Activated naive CD4-positive, alpha-beta T cell treated with anti-CD3 and anti-CD28 coated beads, Interleukin-2, amount 50 U/mL, for 24 hours (primary cell): Measurements from ENCODE around the gene TNFAIP2.
"Not testable (repeated sequence)": the region's sequence is repeated elsewhere in the genome, so short reads cannot be mapped to it uniquely, and the experiment has no call there.

Experiments used
- H3K27ac Mint-ChIP-seq: one replicate; pipeline ENCODE4 v1.8.0; 2021; ENCODE audit warnings: mild to moderate bottlenecking, mixed read lengths
- H3K27me3 Mint-ChIP-seq: one replicate; pipeline ENCODE4 v1.8.0; 2021; ENCODE audit warnings: mixed read lengths
- H3K36me3 Mint-ChIP-seq: one replicate; pipeline ENCODE4 v1.8.0; 2021; ENCODE audit warnings: mixed read lengths
- H3K4me1 Mint-ChIP-seq: one replicate; pipeline ENCODE4 v1.8.0; 2021; ENCODE audit warnings: mixed read lengths
- H3K4me3 Mint-ChIP-seq: one replicate; pipeline ENCODE4 v1.8.0; 2021; ENCODE audit warnings: mild to moderate bottlenecking, mixed read lengths
- H3K9me3 Mint-ChIP-seq: one replicate; pipeline ENCODE4 v1.8.0; 2021; ENCODE audit warnings: mixed read lengths

The TNFAIP2 gene

GRCh38 chr14:103141117-103141796 is 18.0 kb downstream of the TNFAIP2 start:
- Mint-ChIP-seq H3K27me3 (peaks cover 22% of the 10 kb centered on the region), H3K4me3 (no peak overlapping the region), H3K27ac (no peak overlapping the region)

GRCh38 chr14:103142026-103142425 is 18.8 kb downstream of the TNFAIP2 start:
- Mint-ChIP-seq H3K9me3 (no peaks in the 10 kb centered on the region), H3K4me3 (no peak overlapping the region), H3K4me1 (peaks cover 9% of the 10 kb centered on the region), H3K27me3 (peaks cover 22% of the 10 kb centered on the region), H3K27ac (no peak overlapping the region), H3K36me3 (no peaks in the 10 kb centered on the region)

More at GRCh38 chr14:103141117-103141796, 18.0 kb downstream of the TNFAIP2 start:
- Mint-ChIP-seq H3K36me3 (no peaks in the 10 kb centered on the region), H3K4me1 (peaks cover 9% of the 10 kb centered on the region), H3K9me3 (no peaks in the 10 kb centered on the region)

GRCh38 chr14:103142721-103143302 is 19.6 kb downstream of the TNFAIP2 start:
- Mint-ChIP-seq H3K27ac (no peak overlapping the region), H3K4me3 (no peak overlapping the region), H3K4me1 (peaks cover 9% of the 10 kb centered on the region), H3K27me3 (peaks cover 22% of the 10 kb centered on the region), H3K36me3 (no peaks in the 10 kb centered on the region), H3K9me3 (no peaks in the 10 kb centered on the region)

- H3K27ac Mint-ChIP-seq, result no peak overlapping the region
- no peaks in the 10 kb centered on the region for H3K9me3 Mint-ChIP-seq
- H3K36me3 Mint-ChIP-seq, result no peaks in the 10 kb centered on the region
- no peak overlapping the region for H3K4me3 Mint-ChIP-seq
- peaks cover 9% of the 10 kb centered on the region for H3K4me1 Mint-ChIP-seq
- H3K27me3 Mint-ChIP-seq, result peaks cover 22% of the 10 kb centered on the region
These were observed 20.2 kb downstream of the TNFAIP2 start for GRCh38 chr14:103143506-103143905.

- peaks cover 22% of the 10 kb centered on the region for H3K27me3 Mint-ChIP-seq
- no peak overlapping the region for H3K27ac Mint-ChIP-seq
- H3K4me3 Mint-ChIP-seq, result no peak overlapping the region
- no peaks in the 10 kb centered on the region for H3K9me3 Mint-ChIP-seq
- H3K36me3 Mint-ChIP-seq, result no peaks in the 10 kb centered on the region
- H3K4me1 Mint-ChIP-seq, result peaks cover 9% of the 10 kb centered on the region
These were observed 20.8 kb downstream of the TNFAIP2 start for GRCh38 chr14:103144085-103144484.

- H3K36me3 Mint-ChIP-seq, result no peaks in the 10 kb centered on the region
- no peak overlapping the region for H3K4me3 Mint-ChIP-seq
- peaks cover 2% of the 10 kb centered on the region for H3K4me1 Mint-ChIP-seq
- H3K27me3 Mint-ChIP-seq, result peaks cover 16% of the 10 kb centered on the region
- H3K9me3 Mint-ChIP-seq, result no peaks in the 10 kb centered on the region
- H3K27ac Mint-ChIP-seq, result no peak overlapping the region
These were observed 23.0 kb downstream of the TNFAIP2 start for GRCh38 chr14:103146141-103146709.

GRCh38 chr14:103149351-103150237 is 26.3 kb downstream of the TNFAIP2 start:
- peak overlapping the region; percentile 46 for H3K27ac Mint-ChIP-seq
- H3K36me3 Mint-ChIP-seq, result no peaks in the 10 kb centered on the region

GRCh38 chr14:103151270-103151945 is 28.1 kb downstream of the TNFAIP2 start:
- H3K9me3 Mint-ChIP-seq, result no peaks in the 10 kb centered on the region
- no peak overlapping the region for H3K27ac Mint-ChIP-seq
- no peaks in the 10 kb centered on the region for H3K36me3 Mint-ChIP-seq
- H3K4me1 Mint-ChIP-seq, result no peaks in the 10 kb centered on the region
- no peak overlapping the region for H3K4me3 Mint-ChIP-seq
- peaks cover 2% of the 10 kb centered on the region for H3K27me3 Mint-ChIP-seq

More at GRCh38 chr14:103149351-103150237, 26.3 kb downstream of the TNFAIP2 start:
- H3K9me3 Mint-ChIP-seq, result no peaks in the 10 kb centered on the region
- peaks cover 3% of the 10 kb centered on the region for H3K27me3 Mint-ChIP-seq
- no peaks in the 10 kb centered on the region for H3K4me1 Mint-ChIP-seq
- no peak overlapping the region for H3K4me3 Mint-ChIP-seq

GRCh38 chr14:103155010-103155409 is 31.7 kb downstream of the TNFAIP2 start:
- no peaks in the 10 kb centered on the region for H3K4me1 Mint-ChIP-seq
- no peaks in the 10 kb centered on the region for H3K36me3 Mint-ChIP-seq
- no peaks in the 10 kb centered on the region for H3K9me3 Mint-ChIP-seq
- H3K27me3 Mint-ChIP-seq, result peaks cover 2% of the 10 kb centered on the region
- H3K4me3 Mint-ChIP-seq, result no peak overlapping the region
- no peak overlapping the region for H3K27ac Mint-ChIP-seq

GRCh38 chr14:103155416-103155815 is 32.2 kb downstream of the TNFAIP2 start:
- not testable (repeated sequence) for H3K27me3 Mint-ChIP-seq, H3K4me1 Mint-ChIP-seq, H3K27ac Mint-ChIP-seq

GRCh38 chr14:103155826-103156394 is 32.6 kb downstream of the TNFAIP2 start:
- H3K36me3 Mint-ChIP-seq, result no peaks in the 10 kb centered on the region
- H3K9me3 Mint-ChIP-seq, result no peaks in the 10 kb centered on the region
- H3K27me3 Mint-ChIP-seq, result no peaks in the 10 kb centered on the region
- H3K27ac Mint-ChIP-seq, result no peak overlapping the region
- peaks cover 2% of the 10 kb centered on the region for H3K4me1 Mint-ChIP-seq
- H3K4me3 Mint-ChIP-seq, result no peak overlapping the region

More at GRCh38 chr14:103155416-103155815, 32.2 kb downstream of the TNFAIP2 start:
- not testable (repeated sequence) for H3K4me3 Mint-ChIP-seq, H3K36me3 Mint-ChIP-seq, H3K9me3 Mint-ChIP-seq

GRCh38 chr14:103156651-103157378 is 33.6 kb downstream of the TNFAIP2 start:
- H3K9me3 Mint-ChIP-seq, result no peaks in the 10 kb centered on the region
- H3K27ac Mint-ChIP-seq, result no peak overlapping the region
- peaks cover 4% of the 10 kb centered on the region for H3K4me1 Mint-ChIP-seq
- no peaks in the 10 kb centered on the region for H3K27me3 Mint-ChIP-seq
- H3K36me3 Mint-ChIP-seq, result no peaks in the 10 kb centered on the region
- H3K4me3 Mint-ChIP-seq, result no peak overlapping the region

GRCh38 chr14:103157969-103158368 is 34.7 kb downstream of the TNFAIP2 start:
- Mint-ChIP-seq H3K4me3 (no peak overlapping the region), H3K4me1 (peaks cover 4% of the 10 kb centered on the region), H3K27me3 (no peaks in the 10 kb centered on the region), H3K9me3 (no peaks in the 10 kb centered on the region), H3K27ac (no peak overlapping the region), H3K36me3 (no peaks in the 10 kb centered on the region)

GRCh38 chr14:103158688-103159087 is 35.4 kb downstream of the TNFAIP2 start:
- Mint-ChIP-seq H3K27me3 (no peaks in the 10 kb centered on the region), H3K9me3 (no peaks in the 10 kb centered on the region), H3K36me3 (no peaks in the 10 kb centered on the region), H3K4me3 (no peak overlapping the region), H3K27ac (no peak overlapping the region), H3K4me1 (peaks cover 4% of the 10 kb centered on the region)
